GM06990 (cell line): ENCODE results near the gene FAM20C.

Experiments used
- DNase-seq: peaks from one replicate; pipeline ENCODE4 v3.0.0-alpha.2; 2011; ENCODE audit not compliant: insufficient read length; ENCODE audit errors: extremely low read depth
- H3K27me3 ChIP-seq: replicated peaks from 2 replicates; pipeline ENCODE4 v1.6.0; 2011; ENCODE audit warnings: low read length; ENCODE audit not compliant: control insufficient read depth, insufficient read depth
- H3K36me3 ChIP-seq: 2 replicates; pipeline ENCODE4 v1.5.1; 2011; ENCODE audit warnings: low read length; ENCODE audit not compliant: control insufficient read depth, insufficient read depth
- H3K4me3 ChIP-seq: replicated peaks from 2 replicates; pipeline ENCODE4 v1.5.1; 2011; ENCODE audit warnings: low read depth, mild to moderate bottlenecking, control low read depth, low read length
- CTCF ChIP-seq: IDR thresholded peaks from 2 replicates; pipeline ENCODE4 v1.5.1; 2011; ENCODE audit warnings: low read length, control low read depth, mild to moderate bottlenecking, inconsistent platforms; ENCODE audit not compliant: insufficient read depth, poor library complexity, severe bottlenecking

Gene FAM20C

GRCh38 chr7:223861-224260 is 31.5 kb downstream of the FAM20C start:
- Histone ChIP-seq H3K36me3 (no peaks in the 10 kb centered on the region), H3K27me3 (no peaks in the 10 kb centered on the region), H3K4me3 (no peak overlapping the region)
- no peak for DNase-seq
- no peak for TF ChIP-seq CTCF

GRCh38 chr7:226281-226895 is 34.0 kb downstream of the FAM20C start:
- DNase-seq, result no peak
- Histone ChIP-seq H3K27me3 (no peaks in the 10 kb centered on the region), H3K4me3 (no peak overlapping the region), H3K36me3 (no peaks in the 10 kb centered on the region)
- no peak for TF ChIP-seq CTCF

GRCh38 chr7:227926-228325 is 35.6 kb downstream of the FAM20C start:
- Histone ChIP-seq H3K4me3 (no peak overlapping the region), H3K36me3 (no peaks in the 10 kb centered on the region), H3K27me3 (no peaks in the 10 kb centered on the region)
- no peak for DNase-seq
- TF ChIP-seq CTCF, result no peak

- no peak overlapping the region for H3K4me3 ChIP-seq
- no peak for TF ChIP-seq CTCF
- no peaks in the 10 kb centered on the region for H3K36me3 ChIP-seq
- H3K27me3 ChIP-seq, result no peaks in the 10 kb centered on the region
- no peak for DNase-seq
Measured at GRCh38 chr7:228610-229009, 36.2 kb downstream of the FAM20C start.

GRCh38 chr7:229184-229964 is 37.0 kb downstream of the FAM20C start:
- no peaks in the 10 kb centered on the region for H3K36me3 ChIP-seq
- TF ChIP-seq CTCF, result no peak
- DNase-seq, result no peak

More at GRCh38 chr7:229184-229964, 37.0 kb downstream of the FAM20C start:
- H3K27me3 ChIP-seq, result no peaks in the 10 kb centered on the region
- H3K4me3 ChIP-seq, result no peak overlapping the region
